ENCODE measurements around the gene AHCYL1. TPM values are rescaled to one million over a fixed set of nuclear protein-coding genes. Genes with fewer than 3 reads are reported as not detected.

Gene AHCYL1
- total and polyA plus RNA-seq, 2 of the 8 experiments (the other 6 are each of a cell fraction or from before 2014, with no cell fraction given) = 64.5 to 95.9 TPM

- TF ChIP-seq BRCA1 (IDR thresholded peaks at IDR 0.05; ENCODE audit: low read depth, low read length) (no peak), YY1 (IDR thresholded peaks at IDR 0.05; ENCODE audit: low read depth, low read length) (no peak), EZH2 (IDR thresholded peaks at IDR 0.05; ENCODE audit: low read depth, low read length, severe bottlenecking) (no peak), EGR1 (IDR thresholded peaks at IDR 0.05; ENCODE audit: borderline replicate concordance, low read depth, low read length) (no peak), EP300 (IDR thresholded peaks at IDR 0.05; ENCODE audit: borderline replicate concordance in 1 of 2, low read depth in 2 of 2, low read length in 2 of 2) (no peak), CHD2 (IDR thresholded peaks at IDR 0.05; ENCODE audit: low read length) (no peak), KDM4A (IDR thresholded peaks at IDR 0.05; ENCODE audit: low read depth, low read length, severe bottlenecking) (no peak)
Measured at GRCh38 chr1:109971559-109971958, 13.0 kb upstream of the AHCYL1 start (continued).

All from H1 (cell line).